HCT116 (cell line): ENCODE data around the gene PPM1F. TPM values are rescaled to one million over a fixed set of nuclear protein-coding genes. Genes with fewer than 3 reads are reported as not detected.

Experiments
- ATAC-seq: fragments of 200-7000 bp; cut with Tn5 transposase; 2 replicates; pipeline ENCODE4 v1.9.1; 2020; ENCODE audit warnings: mild to moderate bottlenecking, moderate library complexity
- BruUV-seq: library from RNA; stranded (reverse); fragments of 400-500 nt; replicated peaks from 2 replicates; lab custom pipeline; 2021; lab: Mats Ljungman, UMichigan
- CTCF ChIA-PET: fragments of 300-600 bp; sonication (Branson Sonifier 250); formaldehyde crosslinking; loops from one replicate; lab custom pipeline; 2021; ENCODE audit warnings: antibody characterized with exemption; lab: Charles Lee
- POLR2A ChIA-PET: fragments of 300-600, 350-600 bp; sonication (Branson Sonifier 250); formaldehyde crosslinking; loops from one replicate; lab custom pipeline; 2021; ENCODE audit warnings: antibody characterized with exemption; lab: Charles Lee
- RAD21 ChIA-PET, 2 experiments: fragments of 300-600 bp; sonication (Branson Sonifier 250); formaldehyde crosslinking; loops; one replicate each; lab custom pipeline; 2023; ENCODE audit warnings: low total read pairs in 2 of 2; ENCODE audit not compliant: uncharacterized antibody in 2 of 2, unreplicated experiment in 2 of 2, low non-redundant PET in 1 of 2; lab: Charles Lee
- DNase-seq: peaks from one replicate; pipeline ENCODE4 v3.0.0-alpha.2; 2010; ENCODE audit warnings: low read depth, low spot score
- H2AFZ ChIP-seq: fragments of 200-600 bp; shearing (Covaris generic), sonication (generic); 2 replicates; pipeline ENCODE4 v1.6.1; 2017; ENCODE audit warnings: low read depth, mixed run types, mixed read lengths, antibody characterized with exemption, low read length; ENCODE audit not compliant: poor library complexity, severe bottlenecking
- H3K27ac ChIP-seq: 2 replicates; pipeline ENCODE4 v1.5.1; 2012; ENCODE audit warnings: low read depth, low read length
- H3K27me3 ChIP-seq: fragments of 200-600 bp; sonication (generic); 2 replicates; pipeline ENCODE4 v1.6.1; 2016; ENCODE audit warnings: mixed run types, low read length, mixed read lengths; ENCODE audit not compliant: insufficient read depth
- H3K36me3 ChIP-seq, 2 experiments: fragments of 200-500 bp in 1 of 2; fragments of 200-600 bp in 1 of 2; sonication (Bioruptor generic) in 1 of 2; sonication (generic) in 1 of 2; 2 replicates each; pipeline versions ENCODE4 v1.5.1 to v1.6.1; 2014 to 2016; ENCODE audit warnings: low read length in 2 of 2, inconsistent platforms in 1 of 2, mixed read lengths in 1 of 2, mixed run types in 1 of 2; ENCODE audit not compliant: insufficient read depth in 2 of 2, control insufficient read depth in 1 of 2
- H3K4me1 ChIP-seq, 2 experiments: fragments of 200-600 bp in 1 of 2; sonication (generic) in 1 of 2; 2 replicates each; pipeline versions ENCODE4 v1.5.1 to v1.6.1; 2012 to 2017; ENCODE audit warnings: low read length in 2 of 2, inconsistent platforms in 1 of 2, mild to moderate bottlenecking in 1 of 2, mixed read lengths in 1 of 2, mixed run types in 1 of 2, moderate library complexity in 1 of 2; ENCODE audit not compliant: insufficient read depth in 2 of 2, control insufficient read depth in 1 of 2
- H3K4me2 ChIP-seq: fragments of 200-600 bp; sonication (generic); 2 replicates; pipeline ENCODE4 v1.6.1; 2017; ENCODE audit warnings: mixed run types, low read length, mixed read lengths
- H3K4me3 ChIP-seq, 2 experiments: fragments of 200-600 bp in 1 of 2; sonication (generic) in 1 of 2; replicated peaks in 1 of 2; 2 replicates each; pipeline ENCODE4 v1.5.1; 2011 to 2016; ENCODE audit warnings: low read length in 2 of 2, control low read depth in 1 of 2, low read depth in 1 of 2, mild to moderate bottlenecking in 1 of 2, mixed read lengths in 1 of 2, mixed run types in 1 of 2
- H3K79me2 ChIP-seq: fragments of 200-600 bp; sonication (generic); 2 replicates; pipeline ENCODE4 v1.6.1; 2017; ENCODE audit warnings: mild to moderate bottlenecking, mixed run types, low read length, moderate library complexity, mixed read lengths; ENCODE audit not compliant: insufficient read depth
- H3K9ac ChIP-seq: fragments of 200-600 bp; sonication (generic); 2 replicates; pipeline ENCODE4 v1.6.1; 2016; ENCODE audit warnings: low read length, mixed read lengths
- H3K9me2 ChIP-seq: fragments of 200-600 bp; sonication (generic), shearing (Covaris generic); 2 replicates; pipeline ENCODE4 v1.6.1; 2017; ENCODE audit warnings: mixed run types, mild to moderate bottlenecking, moderate library complexity; ENCODE audit not compliant: insufficient read depth
- H3K9me3 ChIP-seq, 2 experiments: fragments of 200-500 bp in 1 of 2; fragments of 200-600 bp in 1 of 2; sonication (Bioruptor generic) in 1 of 2; sonication (generic) in 1 of 2; 2 replicates each; pipeline ENCODE4 v1.6.1; 2014 to 2017; ENCODE audit warnings: low read length in 2 of 2, mixed read lengths in 2 of 2, inconsistent platforms in 1 of 2, low read depth in 1 of 2, mild to moderate bottlenecking in 1 of 2, mixed run types in 1 of 2, moderate library complexity in 1 of 2; ENCODE audit not compliant: control insufficient read depth in 1 of 2, insufficient read depth in 1 of 2
- H4K20me1 ChIP-seq: fragments of 200-600 bp; sonication (generic), shearing (Covaris generic); 2 replicates; pipeline ENCODE4 v1.6.1; 2017; ENCODE audit warnings: mixed run types, mild to moderate bottlenecking, moderate library complexity; ENCODE audit not compliant: insufficient read depth
- ATF3 ChIP-seq: IDR thresholded peaks from 2 replicates; pipeline ENCODE4 v1.6.1; 2012
- CBX3 ChIP-seq: IDR thresholded peaks from 2 replicates; pipeline ENCODE4 v1.6.1; 2012; ENCODE audit warnings: low read depth
- ELF1 ChIP-seq: IDR thresholded peaks from 2 replicates; pipeline ENCODE4 v1.6.1; 2012; ENCODE audit warnings: low read depth, borderline replicate concordance
- EZH2 ChIP-seq: fragments of 200-600 bp; sonication (generic); IDR thresholded peaks from 2 replicates; pipeline ENCODE4 v1.6.1; 2017; ENCODE audit warnings: antibody characterized with exemption, mixed run types
- EZH2phosphoT487 ChIP-seq: fragments of 200-600 bp; IDR thresholded peaks from 2 replicates; pipeline ENCODE4 v1.6.1; 2018; ENCODE audit warnings: antibody characterized with exemption, borderline replicate concordance
- JUND ChIP-seq: IDR thresholded peaks from 2 replicates; pipeline ENCODE4 v1.6.1; 2012
- MAX ChIP-seq: IDR thresholded peaks from 2 replicates; pipeline ENCODE4 v1.6.1; 2012
- POLR2A ChIP-seq: IDR thresholded peaks from 2 replicates; pipeline ENCODE4 v1.7.0; 2011; ENCODE audit warnings: borderline replicate concordance; ENCODE audit not compliant: insufficient read depth, insufficient read length; ENCODE audit errors: extremely low read depth
- RAD21 ChIP-seq: IDR thresholded peaks from 2 replicates; pipeline ENCODE4 v1.6.1; 2012; ENCODE audit warnings: low read depth, mild to moderate bottlenecking
- REST ChIP-seq: IDR thresholded peaks from 2 replicates; pipeline ENCODE4 v1.6.1; 2012; ENCODE audit warnings: low read depth
- SIN3A ChIP-seq: IDR thresholded peaks from 2 replicates; pipeline ENCODE4 v1.6.1; 2012; ENCODE audit warnings: low read depth
- ZBTB33 ChIP-seq: IDR thresholded peaks from 2 replicates; pipeline ENCODE4 v1.6.1; 2011; ENCODE audit warnings: mild to moderate bottlenecking, low read length, moderate library complexity; ENCODE audit not compliant: insufficient replicate concordance; ENCODE audit errors: extremely low read depth
- ZFX ChIP-seq: fragments of 450-650 bp; IDR thresholded peaks from 2 replicates; pipeline ENCODE4 v1.6.1; 2017
- ZNF274 ChIP-seq: fragments of 200-500 bp; sonication (Bioruptor generic); IDR thresholded peaks from 2 replicates; pipeline ENCODE4 v1.6.1; 2014; ENCODE audit warnings: mild to moderate bottlenecking, low read depth, low read length, inconsistent platforms
- intact Hi-C: fragments of 100-400 bp; cut with micrococcal nuclease; formaldehyde crosslinking; loops from 2 replicates; pipeline ENCODE4 v1.10.0; 2022
- total RNA-seq: library from RNA; stranded (reverse); gene quantifications from one replicate; pipeline ENCODE4 v1.2.1, GENCODE V29; 2021; ENCODE audit not compliant: unreplicated experiment
- TF ChIP-seq, protein P1 (sequence below), 3 experiments: fragments of 200-600 bp in 1 of 3; sonication (generic) in 1 of 3; IDR thresholded peaks in 2 of 3; conservative IDR thresholded peaks in 1 of 3; 2 replicates each; pipeline ENCODE4 v1.5.1; 2012 to 2017; ENCODE audit warnings: low read depth in 2 of 3, low read length in 2 of 3, antibody characterized with exemption in 1 of 3, borderline replicate concordance in 1 of 3, control low read depth in 1 of 3, mild to moderate bottlenecking in 1 of 3, mixed read lengths in 1 of 3, mixed run types in 1 of 3, moderate library complexity in 1 of 3; ENCODE audit not compliant: insufficient read depth in 1 of 3

Gene PPM1F
- total RNA-seq, 1 experiment from 2014 or later = 27.3 TPM

GRCh38 chr22:21990445-21991303 is 38.0 kb upstream of the PPM1F start:
- Histone ChIP-seq H3K9me3 (no peaks in the 10 kb centered on the region), H3K27me3 (no peaks in the 10 kb centered on the region), H4K20me1 (no peaks in the 10 kb centered on the region), H3K4me1 (no peaks in the 10 kb centered on the region), H3K4me2 (no peak overlapping the region), H2AFZ (no peak overlapping the region), H3K4me3 (no peak overlapping the region), H3K36me3 (no peaks in the 10 kb centered on the region), H3K79me2 (no peaks in the 10 kb centered on the region), H3K27ac (no peak overlapping the region), H3K9me2 (no peaks in the 10 kb centered on the region), H3K9ac (no peak overlapping the region)
- ChIA-PET RAD21 (no interaction called here), CTCF (interaction anchor here (1.7 kb wide), 1 partner anchor 18 kb away, joined by 4 read pairs; no protein-coding TSS in a partner anchor), POLR2A (no interaction called here)
- DNase-seq = no peak
- intact Hi-C loops = no loop called here
- no peak for TF ChIP-seq EZH2
- no peak for TF ChIP-seq JUND
- TF ChIP-seq ZNF274 = no peak
- TF ChIP-seq CBX3 = no peak
- TF ChIP-seq, protein P1, sequence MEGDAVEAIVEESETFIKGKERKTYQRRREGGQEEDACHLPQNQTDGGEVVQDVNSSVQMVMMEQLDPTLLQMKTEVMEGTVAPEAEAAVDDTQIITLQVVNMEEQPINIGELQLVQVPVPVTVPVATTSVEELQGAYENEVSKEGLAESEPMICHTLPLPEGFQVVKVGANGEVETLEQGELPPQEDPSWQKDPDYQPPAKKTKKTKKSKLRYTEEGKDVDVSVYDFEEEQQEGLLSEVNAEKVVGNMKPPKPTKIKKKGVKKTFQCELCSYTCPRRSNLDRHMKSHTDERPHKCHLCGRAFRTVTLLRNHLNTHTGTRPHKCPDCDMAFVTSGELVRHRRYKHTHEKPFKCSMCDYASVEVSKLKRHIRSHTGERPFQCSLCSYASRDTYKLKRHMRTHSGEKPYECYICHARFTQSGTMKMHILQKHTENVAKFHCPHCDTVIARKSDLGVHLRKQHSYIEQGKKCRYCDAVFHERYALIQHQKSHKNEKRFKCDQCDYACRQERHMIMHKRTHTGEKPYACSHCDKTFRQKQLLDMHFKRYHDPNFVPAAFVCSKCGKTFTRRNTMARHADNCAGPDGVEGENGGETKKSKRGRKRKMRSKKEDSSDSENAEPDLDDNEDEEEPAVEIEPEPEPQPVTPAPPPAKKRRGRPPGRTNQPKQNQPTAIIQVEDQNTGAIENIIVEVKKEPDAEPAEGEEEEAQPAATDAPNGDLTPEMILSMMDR (IDR thresholded peaks at IDR 0.05 in 2 of 3, conservative IDR thresholded peaks at IDR 0.05 in 1 of 3; ENCODE audit: borderline replicate concordance in 1 of 3, insufficient read depth in 1 of 3, low read depth in 2 of 3, low read length in 2 of 3) = no peak
- TF ChIP-seq ELF1 = no peak
- no peak for TF ChIP-seq MAX
- TF ChIP-seq REST = no peak
- TF ChIP-seq ATF3 = no peak
- no peak for TF ChIP-seq ZBTB33
- no peak for TF ChIP-seq EZH2phosphoT487
- no peak for TF ChIP-seq ZFX
- TF ChIP-seq POLR2A = no peak
- no peak for TF ChIP-seq RAD21
- no peak for TF ChIP-seq SIN3A
- BruUV-seq = no TSS peak
- ATAC-seq = no peak
